Measurements from ENCODE around the gene ZNF14. TPM values are rescaled to one million over a fixed set of nuclear protein-coding genes. Genes with fewer than 3 reads are reported as not detected.

The ZNF14 gene
- total and polyA plus RNA-seq, 2 of the 13 experiments (the other 11 are each of a cell fraction or from before 2014, with no cell fraction given) = 1.9 to 6.2 TPM

DNA sequence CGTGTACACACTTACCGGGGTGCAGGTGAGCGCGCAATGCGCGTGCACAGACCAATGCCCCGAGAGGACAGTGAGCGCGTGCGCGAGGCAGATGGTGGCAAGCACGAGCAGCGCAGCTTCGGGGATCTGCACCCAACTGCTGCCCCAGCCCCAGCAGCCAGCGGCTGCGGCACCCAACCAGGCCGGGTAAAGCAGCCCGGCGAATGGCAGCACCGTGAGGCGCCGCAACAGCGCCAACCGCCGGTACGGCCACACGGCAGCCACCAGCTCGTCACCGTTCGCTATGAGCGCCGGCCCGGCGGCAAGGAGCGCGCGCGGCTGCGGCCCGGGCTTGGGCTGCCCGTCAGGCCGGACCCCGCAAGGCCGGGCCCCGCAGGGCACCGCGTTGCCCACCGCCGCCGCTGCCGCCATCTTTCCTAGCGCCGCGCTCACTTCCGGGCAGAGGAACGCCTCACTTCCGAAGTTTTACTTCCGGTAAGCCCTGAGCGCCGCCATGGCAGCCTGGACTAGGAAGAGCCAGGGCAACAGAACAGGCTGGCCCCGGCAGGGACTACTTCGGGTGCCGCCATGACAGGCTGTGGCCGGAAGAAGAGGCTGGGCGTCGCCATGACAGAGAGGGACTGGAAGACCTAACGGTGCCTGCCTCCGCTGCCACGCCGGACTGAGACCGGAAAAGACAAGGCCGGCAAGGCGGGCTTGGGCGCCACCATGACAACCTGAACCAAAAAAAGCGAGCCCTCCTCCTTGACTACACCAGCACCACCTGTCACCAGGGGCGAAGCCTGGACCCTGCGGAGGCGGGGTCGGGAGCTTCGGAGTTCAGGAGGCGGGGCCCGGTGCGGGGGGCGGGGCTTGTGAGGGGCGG is 69.4 kb downstream of the ZNF14 start, which contains the start of gene ATP13A1 (continued):
- peak; percentile 22; the same call in 1 of the 2 replicates for TF ChIP-seq ZNF34 (CRISPR knock-in tag; IDR thresholded peaks at IDR 0.05; ENCODE audit: borderline replicate concordance)
- no peak for TF ChIP-seq SNRNP70 (IDR thresholded peaks at IDR 0.05; ENCODE audit: low read depth, low read length)
- 0 out of 2 replicates have a peak, but pooled peaks have one; percentile 37 for TF ChIP-seq ZC3H13 (CRISPR knock-in tag; IDR thresholded peaks at IDR 0.05)
- no peak for TF ChIP-seq ZFP36L1 (CRISPR knock-in tag; IDR thresholded peaks at IDR 0.05)
- TF ChIP-seq, protein P1, sequence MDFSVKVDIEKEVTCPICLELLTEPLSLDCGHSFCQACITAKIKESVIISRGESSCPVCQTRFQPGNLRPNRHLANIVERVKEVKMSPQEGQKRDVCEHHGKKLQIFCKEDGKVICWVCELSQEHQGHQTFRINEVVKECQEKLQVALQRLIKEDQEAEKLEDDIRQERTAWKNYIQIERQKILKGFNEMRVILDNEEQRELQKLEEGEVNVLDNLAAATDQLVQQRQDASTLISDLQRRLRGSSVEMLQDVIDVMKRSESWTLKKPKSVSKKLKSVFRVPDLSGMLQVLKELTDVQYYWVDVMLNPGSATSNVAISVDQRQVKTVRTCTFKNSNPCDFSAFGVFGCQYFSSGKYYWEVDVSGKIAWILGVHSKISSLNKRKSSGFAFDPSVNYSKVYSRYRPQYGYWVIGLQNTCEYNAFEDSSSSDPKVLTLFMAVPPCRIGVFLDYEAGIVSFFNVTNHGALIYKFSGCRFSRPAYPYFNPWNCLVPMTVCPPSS (IDR thresholded peaks at IDR 0.05) = no peak
- TF ChIP-seq, protein P2, sequence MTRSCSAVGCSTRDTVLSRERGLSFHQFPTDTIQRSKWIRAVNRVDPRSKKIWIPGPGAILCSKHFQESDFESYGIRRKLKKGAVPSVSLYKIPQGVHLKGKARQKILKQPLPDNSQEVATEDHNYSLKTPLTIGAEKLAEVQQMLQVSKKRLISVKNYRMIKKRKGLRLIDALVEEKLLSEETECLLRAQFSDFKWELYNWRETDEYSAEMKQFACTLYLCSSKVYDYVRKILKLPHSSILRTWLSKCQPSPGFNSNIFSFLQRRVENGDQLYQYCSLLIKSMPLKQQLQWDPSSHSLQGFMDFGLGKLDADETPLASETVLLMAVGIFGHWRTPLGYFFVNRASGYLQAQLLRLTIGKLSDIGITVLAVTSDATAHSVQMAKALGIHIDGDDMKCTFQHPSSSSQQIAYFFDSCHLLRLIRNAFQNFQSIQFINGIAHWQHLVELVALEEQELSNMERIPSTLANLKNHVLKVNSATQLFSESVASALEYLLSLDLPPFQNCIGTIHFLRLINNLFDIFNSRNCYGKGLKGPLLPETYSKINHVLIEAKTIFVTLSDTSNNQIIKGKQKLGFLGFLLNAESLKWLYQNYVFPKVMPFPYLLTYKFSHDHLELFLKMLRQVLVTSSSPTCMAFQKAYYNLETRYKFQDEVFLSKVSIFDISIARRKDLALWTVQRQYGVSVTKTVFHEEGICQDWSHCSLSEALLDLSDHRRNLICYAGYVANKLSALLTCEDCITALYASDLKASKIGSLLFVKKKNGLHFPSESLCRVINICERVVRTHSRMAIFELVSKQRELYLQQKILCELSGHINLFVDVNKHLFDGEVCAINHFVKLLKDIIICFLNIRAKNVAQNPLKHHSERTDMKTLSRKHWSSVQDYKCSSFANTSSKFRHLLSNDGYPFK (CRISPR knock-in tag; IDR thresholded peaks at IDR 0.05; ENCODE audit: borderline replicate concordance) = peak; percentile 95
- TF ChIP-seq ASH2L (IDR thresholded peaks at IDR 0.05; ENCODE audit: insufficient read length, low read depth, low read length) = peak; percentile 87
- no peak for TF ChIP-seq TSC22D2 (CRISPR knock-in tag; IDR thresholded peaks at IDR 0.05; ENCODE audit: borderline replicate concordance)
- peak; percentile 62 for TF ChIP-seq KDM5A (IDR thresholded peaks at IDR 0.05; ENCODE audit: borderline replicate concordance, low read length)
- no peak for TF ChIP-seq SOX13 (IDR thresholded peaks at IDR 0.05)
- peak in 1 of 2 experiments; percentile 22; a peak in 1 of 4 replicates for TF ChIP-seq SOX13 (CRISPR knock-in tag; conservative IDR thresholded peaks at IDR 0.05 in 1 of 2, IDR thresholded peaks at IDR 0.05 in 1 of 2)
- TF ChIP-seq KLF6 (CRISPR knock-in tag; IDR thresholded peaks at IDR 0.05) = peak; percentile 70
- peak; percentile 65 for TF ChIP-seq SP2 (CRISPR knock-in tag; IDR thresholded peaks at IDR 0.05)
- TF ChIP-seq SMYD3 (CRISPR knock-in tag; IDR thresholded peaks at IDR 0.05) = no peak
- peak; percentile 86 for TF ChIP-seq AGO2 (optimal IDR thresholded peaks at IDR 0.05; ENCODE audit: low read depth, low read length)
- no peak for TF ChIP-seq ZNF3 (CRISPR knock-in tag; IDR thresholded peaks at IDR 0.05)
- no peak for TF ChIP-seq ZNF577 (CRISPR knock-in tag; IDR thresholded peaks at IDR 0.05; ENCODE audit: borderline replicate concordance, low read depth)
- TF ChIP-seq ZNF17 (CRISPR knock-in tag; IDR thresholded peaks at IDR 0.05) = no peak
- TF ChIP-seq, protein P3, sequence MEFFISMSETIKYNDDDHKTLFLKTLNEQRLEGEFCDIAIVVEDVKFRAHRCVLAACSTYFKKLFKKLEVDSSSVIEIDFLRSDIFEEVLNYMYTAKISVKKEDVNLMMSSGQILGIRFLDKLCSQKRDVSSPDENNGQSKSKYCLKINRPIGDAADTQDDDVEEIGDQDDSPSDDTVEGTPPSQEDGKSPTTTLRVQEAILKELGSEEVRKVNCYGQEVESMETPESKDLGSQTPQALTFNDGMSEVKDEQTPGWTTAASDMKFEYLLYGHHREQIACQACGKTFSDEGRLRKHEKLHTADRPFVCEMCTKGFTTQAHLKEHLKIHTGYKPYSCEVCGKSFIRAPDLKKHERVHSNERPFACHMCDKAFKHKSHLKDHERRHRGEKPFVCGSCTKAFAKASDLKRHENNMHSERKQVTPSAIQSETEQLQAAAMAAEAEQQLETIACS (CRISPR knock-in tag; IDR thresholded peaks at IDR 0.05) = peak; percentile 93
- peak; percentile 77; the same call in 1 of the 2 replicates for TF ChIP-seq ZSCAN21 (CRISPR knock-in tag; IDR thresholded peaks at IDR 0.05; ENCODE audit: borderline replicate concordance)
- TF ChIP-seq, protein P4, sequence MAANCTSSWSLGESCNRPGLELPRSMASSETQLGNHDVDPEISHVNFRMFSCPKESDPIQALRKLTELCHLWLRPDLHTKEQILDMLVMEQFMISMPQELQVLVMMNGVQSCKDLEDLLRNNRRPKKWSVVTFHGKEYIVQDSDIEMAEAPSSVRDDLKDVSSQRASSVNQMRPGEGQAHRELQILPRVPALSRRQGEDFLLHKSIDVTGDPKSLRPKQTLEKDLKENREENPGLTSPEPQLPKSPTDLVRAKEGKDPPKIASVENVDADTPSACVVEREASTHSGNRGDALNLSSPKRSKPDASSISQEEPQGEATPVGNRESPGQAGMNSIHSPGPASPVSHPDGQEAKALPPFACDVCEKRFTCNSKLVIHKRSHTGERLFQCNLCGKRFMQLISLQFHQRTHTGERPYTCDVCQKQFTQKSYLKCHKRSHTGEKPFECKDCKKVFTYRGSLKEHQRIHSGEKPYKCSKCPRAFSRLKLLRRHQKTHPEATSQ (CRISPR knock-in tag; IDR thresholded peaks at IDR 0.05; ENCODE audit: borderline replicate concordance) = no peak
- TF ChIP-seq PHB2 (IDR thresholded peaks at IDR 0.05; ENCODE audit: partially characterized antibody) = no peak
- TF ChIP-seq KLF12 (CRISPR knock-in tag; IDR thresholded peaks at IDR 0.05; ENCODE audit: borderline replicate concordance) = 0 out of 2 replicates have a peak, but pooled peaks have one; percentile 72
